GM21390 (cell line): ENCODE measurements around the gene FOXK1.
"Not testable (repeated sequence)": the region's sequence is repeated elsewhere in the genome, so short reads cannot be mapped to it uniquely, and the experiment has no call there.

Experiments
- ATAC-seq: cut with Tn5 transposase; IDR thresholded peaks from one replicate; pipeline ENCODE4 v1.9.1; 2021; ENCODE audit not compliant: unreplicated experiment

Gene FOXK1

DNA sequence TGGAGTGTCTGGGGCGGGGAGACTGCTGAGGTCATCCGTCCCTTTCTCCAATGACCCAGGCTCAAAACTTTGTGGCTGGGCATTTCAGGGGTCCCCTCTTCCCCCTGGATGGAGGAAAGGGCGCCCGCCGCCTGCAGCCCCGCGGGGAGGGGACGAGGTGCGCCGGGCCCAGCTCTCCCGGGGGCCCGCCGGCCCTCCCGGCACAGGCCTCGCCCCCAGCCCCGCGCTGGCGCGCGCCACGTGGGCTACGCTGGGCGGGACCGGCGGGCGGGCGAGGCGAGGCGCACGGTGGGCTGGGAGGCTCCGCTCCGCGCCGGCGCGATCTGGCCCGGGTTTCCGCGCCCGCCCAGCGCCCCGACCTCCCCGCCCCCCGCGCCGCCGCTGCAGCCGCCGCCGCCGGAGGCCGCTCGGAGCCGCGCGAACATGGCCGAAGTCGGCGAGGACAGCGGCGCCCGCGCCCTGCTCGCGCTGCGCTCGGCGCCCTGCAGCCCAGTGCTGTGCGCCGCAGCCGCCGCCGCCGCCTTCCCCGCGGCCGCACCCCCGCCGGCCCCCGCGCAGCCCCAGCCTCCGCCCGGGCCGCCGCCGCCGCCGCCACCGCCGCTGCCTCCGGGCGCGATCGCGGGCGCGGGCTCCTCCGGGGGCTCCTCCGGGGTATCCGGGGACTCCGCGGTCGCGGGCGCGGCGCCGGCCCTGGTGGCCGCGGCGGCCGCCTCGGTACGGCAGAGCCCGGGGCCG, at the start of gene FOXK1:
Gene FOXK1, plus strand, starts transcription at position 410 of the 735 bp plus-strand sequence. Its CDS starts 14 bp downstream, at position 424.
- ATAC-seq = peak; percentile 74

- no peak for ATAC-seq
These were observed 49.1 kb upstream of the FOXK1 start for GRCh38 chr7:4633012-4633411.

GRCh38 chr7:4634166-4634565, 47.9 kb upstream of the FOXK1 start:
- no peak for ATAC-seq

DNA sequence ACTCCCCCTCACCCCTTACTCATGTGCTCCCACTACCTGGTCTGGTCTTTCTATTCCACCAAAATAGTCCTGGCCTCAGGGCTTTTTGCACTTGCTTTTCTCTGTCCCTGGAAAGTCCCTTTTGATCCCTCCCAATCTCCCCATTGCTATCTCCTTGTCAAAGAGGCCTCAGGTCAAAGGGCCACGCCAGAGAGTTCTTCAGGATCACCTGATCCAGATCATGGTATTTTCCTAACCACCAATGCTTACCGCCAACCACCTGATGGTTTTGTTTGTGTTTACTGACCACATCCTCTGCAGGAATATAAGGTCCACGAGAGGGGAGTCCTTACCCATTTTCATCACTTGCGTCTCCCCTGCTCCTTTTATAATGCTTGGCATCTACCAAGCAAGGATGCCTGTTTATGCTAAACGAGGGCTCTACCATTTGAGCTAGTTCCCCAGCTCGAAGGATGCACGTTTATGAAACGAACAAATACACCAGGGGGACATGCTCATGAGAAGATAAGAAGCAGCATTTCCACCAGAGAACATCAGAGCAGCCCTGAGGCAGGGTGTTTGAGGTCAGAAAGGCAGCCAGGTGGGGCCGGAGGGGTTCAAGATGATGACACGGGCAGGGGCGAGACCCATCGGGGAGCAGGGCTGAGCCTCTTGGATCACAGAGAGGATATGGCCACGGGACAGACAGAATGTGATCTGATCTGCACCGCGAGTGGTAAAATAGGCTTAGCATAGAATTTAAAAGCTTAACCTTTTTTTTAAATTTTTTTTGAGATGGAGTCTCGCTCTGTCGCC, 43.1 kb upstream of the FOXK1 start:
- ATAC-seq = no peak

- ATAC-seq = peak; percentile 40
These were observed 40.9 kb upstream of the FOXK1 start for GRCh38 chr7:4641091-4641666.

- peak; percentile 85 for ATAC-seq
These were observed 40.2 kb upstream of the FOXK1 start for GRCh38 chr7:4641667-4642467.

GRCh38 chr7:4642468-4643203, 39.5 kb upstream of the FOXK1 start:
- no peak for ATAC-seq

GRCh38 chr7:4643204-4643471, 39.0 kb upstream of the FOXK1 start:
- ATAC-seq = not testable (repeated sequence)

DNA sequence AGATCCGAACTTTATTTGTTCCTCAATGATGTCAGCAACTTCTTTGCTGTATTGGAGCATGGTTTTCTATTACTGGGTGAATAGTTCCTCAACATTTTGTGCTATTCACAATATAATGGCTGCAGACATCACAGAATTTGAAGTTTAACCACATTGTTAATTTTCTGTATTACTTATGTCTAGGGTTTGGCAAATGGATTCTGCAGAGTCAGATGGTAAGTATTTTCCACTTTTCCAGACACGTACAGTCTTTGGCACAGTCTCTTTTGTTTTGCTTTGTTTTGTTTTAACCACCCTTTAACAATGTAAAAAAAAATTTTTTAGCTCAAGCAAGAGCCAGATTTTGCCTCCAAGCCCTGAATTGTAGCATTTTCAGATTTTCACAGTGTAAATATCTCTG, 36.8 kb upstream of the FOXK1 start:
- no peak for ATAC-seq

- no peak for ATAC-seq
These were observed 34.0 kb upstream of the FOXK1 start for GRCh38 chr7:4648111-4648510.

DNA sequence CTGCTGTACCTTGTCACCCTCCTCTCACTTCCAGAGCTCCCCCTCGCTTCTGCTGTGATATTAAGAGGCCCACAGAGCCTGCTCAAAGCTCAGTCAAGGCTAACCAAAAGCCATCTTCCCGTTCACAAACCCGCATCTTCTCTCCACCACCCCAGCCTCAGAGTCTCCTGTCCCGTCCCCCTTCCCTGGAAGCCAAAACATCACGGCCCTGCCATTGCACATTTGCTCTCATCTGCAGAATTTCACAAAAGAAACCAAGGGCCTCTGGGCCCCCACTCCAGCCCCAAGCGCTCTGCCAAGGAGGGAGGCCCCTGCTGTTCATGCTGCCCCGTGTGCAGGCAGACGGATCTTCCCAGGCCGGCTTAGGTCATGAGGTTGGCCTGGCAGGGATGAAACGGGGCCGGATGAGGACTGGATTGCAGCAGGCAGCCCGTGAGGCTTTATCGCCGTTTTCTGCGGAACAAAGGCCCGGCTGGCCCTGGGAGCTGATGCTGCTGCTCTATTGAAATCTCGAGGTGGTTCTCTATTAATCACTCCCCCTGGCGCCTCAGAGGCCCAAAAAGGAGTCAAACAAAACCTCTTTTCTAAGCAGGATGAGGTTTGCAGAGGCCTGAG, 31.6 kb upstream of the FOXK1 start:
- ATAC-seq = no peak

DNA sequence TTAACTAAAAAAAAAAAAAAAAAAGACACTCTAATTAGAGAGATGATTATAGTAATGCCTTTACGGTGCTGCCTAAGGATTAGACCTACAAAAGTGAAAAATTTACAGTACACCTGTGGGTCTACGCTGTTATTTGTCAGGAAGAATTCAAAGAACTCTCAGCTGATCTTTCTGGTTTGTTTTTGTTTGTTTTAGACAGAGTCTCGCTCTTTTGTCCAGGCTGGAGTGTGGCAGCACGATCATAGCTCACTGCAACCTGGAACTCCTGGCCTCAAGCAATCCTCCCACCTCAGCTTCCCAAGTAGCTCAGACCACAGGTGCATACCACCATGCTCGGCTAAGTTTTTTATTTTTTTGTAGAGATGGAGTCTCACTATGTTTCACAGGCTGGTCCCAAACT, 28.3 kb upstream of the FOXK1 start:
- no peak for ATAC-seq

- ATAC-seq = no peak
These were observed 26.8 kb upstream of the FOXK1 start for GRCh38 chr7:4655311-4655710.

GRCh38 chr7:4655896-4656295, 26.2 kb upstream of the FOXK1 start:
- ATAC-seq = no peak

DNA sequence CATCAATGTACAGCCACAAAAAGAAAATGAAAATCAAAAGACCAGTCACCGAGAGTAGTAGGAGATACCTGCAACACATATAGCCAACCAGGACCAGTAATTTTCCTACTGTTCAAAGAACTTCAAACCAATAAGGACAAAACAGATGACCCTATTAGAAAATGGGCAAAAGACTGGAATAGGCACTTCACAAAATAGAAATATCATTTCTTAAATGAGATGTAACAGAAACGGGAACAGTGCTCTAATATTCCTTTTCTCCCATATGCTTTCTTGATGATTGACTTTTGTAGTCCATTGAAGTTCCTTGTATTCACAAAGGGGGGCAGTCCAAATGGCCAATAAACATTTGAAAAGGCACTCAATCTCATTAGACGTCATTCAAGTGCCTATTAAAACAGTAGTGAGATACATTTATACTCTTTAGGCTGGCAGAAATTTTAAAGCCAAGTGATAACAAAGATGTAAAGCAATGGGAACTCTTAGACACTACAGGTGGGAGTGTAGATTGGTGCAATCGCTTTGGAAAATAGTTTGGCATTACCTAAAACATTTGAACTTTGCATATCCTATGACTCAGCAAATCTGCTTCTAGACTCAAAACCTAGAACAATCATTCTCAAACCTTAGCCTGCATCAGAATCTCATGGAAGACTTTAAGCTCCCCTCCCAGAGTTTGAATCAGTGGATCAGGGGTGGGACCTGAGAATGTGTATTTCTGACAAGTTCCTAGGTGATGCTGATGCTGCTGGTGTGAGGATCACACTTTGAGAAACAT, 24.3 kb upstream of the FOXK1 start:
- ATAC-seq = no peak

DNA sequence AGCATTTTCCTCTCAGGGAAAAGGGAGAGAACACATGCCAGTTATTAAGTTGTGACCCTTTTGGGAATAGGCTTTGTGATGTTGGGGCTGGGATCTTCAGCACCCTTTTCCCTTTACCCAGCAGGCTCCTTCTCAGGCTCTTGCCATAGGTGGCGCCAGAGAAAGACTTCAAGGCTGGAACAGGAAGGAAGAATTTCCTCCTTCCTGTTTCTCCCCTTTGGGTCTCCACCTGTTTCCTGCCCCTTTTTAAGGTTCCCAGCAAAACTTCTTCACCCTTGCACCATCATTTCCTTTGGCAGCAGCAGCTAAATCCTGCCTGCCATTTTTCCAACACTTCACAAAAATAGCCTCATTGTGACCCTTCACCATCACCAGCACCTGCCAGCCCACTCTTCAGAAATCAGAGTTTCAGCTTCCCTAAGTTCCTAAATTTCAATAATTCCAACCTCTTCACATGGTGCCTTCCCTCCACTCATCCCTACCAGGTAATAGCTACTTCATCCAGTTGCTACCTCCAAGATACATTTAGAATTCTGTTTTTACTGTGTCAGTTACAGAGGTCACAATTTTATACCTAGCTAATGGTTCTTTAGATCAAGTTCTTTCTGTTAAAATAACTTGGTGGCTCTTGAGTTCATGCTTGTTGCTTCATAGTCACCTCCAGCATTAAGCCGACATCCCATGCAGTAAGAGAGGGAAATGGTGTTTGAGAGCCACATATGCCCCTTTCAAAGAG, 22.4 kb upstream of the FOXK1 start:
- no peak for ATAC-seq

DNA sequence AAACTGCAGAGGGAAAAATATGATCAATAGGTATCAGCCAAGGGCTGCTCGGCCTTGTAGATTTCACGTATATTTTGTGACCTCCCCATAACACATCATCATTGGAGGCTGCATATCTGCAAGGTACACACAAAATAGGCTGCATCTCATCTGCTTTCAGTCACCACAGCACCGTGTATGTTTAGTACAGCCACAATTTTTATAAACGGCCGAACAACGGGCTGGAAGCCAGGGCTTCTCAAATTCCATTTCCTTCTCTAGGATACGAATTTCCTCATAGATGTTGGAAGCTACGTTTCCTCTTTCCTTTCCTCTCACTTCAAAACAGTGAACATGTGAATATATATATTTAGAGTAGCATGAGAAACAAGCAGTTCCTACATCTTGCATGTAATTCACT, 20.2 kb upstream of the FOXK1 start:
- no peak for ATAC-seq

- ATAC-seq = no peak
These were observed 18.7 kb upstream of the FOXK1 start for GRCh38 chr7:4663239-4664018.
